ENCODE results near the gene LRRD1.
"Not testable (repeated sequence)": the region's sequence is repeated elsewhere in the genome, so short reads cannot be mapped to it uniquely, and the experiment has no call there.

LRRD1 gene

GRCh38 chr7:92149736-92150239, 29.2 kb downstream of the LRRD1 start:
- TF ChIP-seq CTCF (IDR thresholded peaks at IDR 0.05; ENCODE audit: low read depth, low read length, missing control alignments): no peak
- Histone ChIP-seq H3K4me3 (ENCODE audit: low read depth, low read length) (no peak overlapping the region), H3K27ac (no peak overlapping the region), H3K27me3 (replicated peaks) (no peaks in the 10 kb centered on the region), H3K36me3 (replicated peaks) (no peaks in the 10 kb centered on the region)
- DNase-seq: no peak
- in situ Hi-C loops (cut with HindIII; ENCODE audit: low pct_ligation_motif_present, low sequenced_read_pairs): no loop called here

- DNase-seq; H3K27me3 ChIP-seq (replicated peaks); H3K36me3 ChIP-seq (replicated peaks); H3K27ac ChIP-seq; in situ Hi-C loops (cut with HindIII; ENCODE audit: low pct_ligation_motif_present, low sequenced_read_pairs); H3K4me3 ChIP-seq (ENCODE audit: low read depth, low read length): not testable (repeated sequence)
These were observed 35.6 kb downstream of the LRRD1 start for GRCh38 chr7:92143192-92143880.

- H3K27ac ChIP-seq; H3K36me3 ChIP-seq (replicated peaks); in situ Hi-C loops (cut with HindIII; ENCODE audit: low pct_ligation_motif_present, low sequenced_read_pairs); H3K27me3 ChIP-seq (replicated peaks); DNase-seq; H3K4me3 ChIP-seq (ENCODE audit: low read depth, low read length): not testable (repeated sequence)
These were observed 36.2 kb downstream of the LRRD1 start for GRCh38 chr7:92142791-92143190.

GRCh38 chr7:92141161-92141560, 37.8 kb downstream of the LRRD1 start:
- TF ChIP-seq CTCF (IDR thresholded peaks at IDR 0.05; ENCODE audit: low read depth, low read length, missing control alignments): no peak
- in situ Hi-C loops (cut with HindIII; ENCODE audit: low pct_ligation_motif_present, low sequenced_read_pairs): no loop called here

GRCh38 chr7:92137557-92137956, 41.4 kb downstream of the LRRD1 start:
- DNase-seq: no peak

More at GRCh38 chr7:92141161-92141560, 37.8 kb downstream of the LRRD1 start:
- Histone ChIP-seq H3K27ac (no peak overlapping the region), H3K4me3 (ENCODE audit: low read depth, low read length) (no peak overlapping the region), H3K36me3 (replicated peaks) (no peaks in the 10 kb centered on the region), H3K27me3 (replicated peaks) (no peaks in the 10 kb centered on the region)
- DNase-seq: no peak

GRCh38 chr7:92135052-92135889, 43.7 kb downstream of the LRRD1 start:
- Histone ChIP-seq H3K4me3 (ENCODE audit: low read depth, low read length) (peak overlapping the region; percentile 92), H3K27me3 (replicated peaks) (no peaks in the 10 kb centered on the region), H3K36me3 (replicated peaks) (peaks cover 6% of the 10 kb centered on the region), H3K27ac (peak overlapping the region; percentile 98)
- in situ Hi-C loops (cut with HindIII; ENCODE audit: low pct_ligation_motif_present, low sequenced_read_pairs): no loop called here
- DNase-seq: peak; percentile 10
- TF ChIP-seq CTCF (IDR thresholded peaks at IDR 0.05; ENCODE audit: low read depth, low read length, missing control alignments): no peak

More at GRCh38 chr7:92137557-92137956, 41.4 kb downstream of the LRRD1 start:
- H3K27me3 ChIP-seq (replicated peaks): no peaks in the 10 kb centered on the region
- no peak overlapping the region for H3K27ac ChIP-seq
- in situ Hi-C loops (cut with HindIII; ENCODE audit: low pct_ligation_motif_present, low sequenced_read_pairs): no loop called here
- no peak overlapping the region for H3K4me3 ChIP-seq (ENCODE audit: low read depth, low read length)
- H3K36me3 ChIP-seq (replicated peaks): no peaks in the 10 kb centered on the region
- no peak for TF ChIP-seq CTCF (IDR thresholded peaks at IDR 0.05; ENCODE audit: low read depth, low read length, missing control alignments)

Data from brain microvascular endothelial cell (primary cell).